PFSK-1 (cell line): ENCODE measurements around the gene B4GALT2.

Source experiments
- FOXP2 ChIP-seq: optimal IDR thresholded peaks from 2 replicates; pipeline ENCODE3; 2011; ENCODE audit warnings: borderline replicate concordance, control low read depth, inconsistent platforms; ENCODE audit not compliant: insufficient read depth; ENCODE audit errors: extremely low read length, extremely low read depth
- POLR2AphosphoS5 ChIP-seq: IDR thresholded peaks from 2 replicates; pipeline ENCODE4 v1.6.1; 2012; ENCODE audit warnings: low read depth, mild to moderate bottlenecking, control low read depth, low read length, moderate library complexity
- SIN3A ChIP-seq: IDR thresholded peaks from 2 replicates; pipeline ENCODE4 v1.6.1; 2012; ENCODE audit warnings: mild to moderate bottlenecking, low read length, moderate library complexity, borderline replicate concordance; ENCODE audit not compliant: insufficient read depth
- TAF1 ChIP-seq: IDR thresholded peaks from 2 replicates; pipeline ENCODE4 v1.6.1; 2012; ENCODE audit warnings: low read length, control low read depth, borderline replicate concordance; ENCODE audit not compliant: insufficient read depth
- TF ChIP-seq, protein P1 (sequence below), 2 experiments: IDR thresholded peaks; 2 replicates each; pipeline versions ENCODE4 v1.6.1 to v1.8.0; 2011 to 2012; ENCODE audit warnings: low read depth in 2 of 2, low read length in 2 of 2, control low read depth in 1 of 2, inconsistent platforms in 1 of 2, mild to moderate bottlenecking in 1 of 2, moderate library complexity in 1 of 2; ENCODE audit not compliant: insufficient read depth in 1 of 2

The B4GALT2 gene

GRCh38 chr1:44020464-44020863 lies 41.5 kb downstream of the B4GALT2 start:
- TF ChIP-seq POLR2AphosphoS5, result no peak
- TF ChIP-seq, protein P1, sequence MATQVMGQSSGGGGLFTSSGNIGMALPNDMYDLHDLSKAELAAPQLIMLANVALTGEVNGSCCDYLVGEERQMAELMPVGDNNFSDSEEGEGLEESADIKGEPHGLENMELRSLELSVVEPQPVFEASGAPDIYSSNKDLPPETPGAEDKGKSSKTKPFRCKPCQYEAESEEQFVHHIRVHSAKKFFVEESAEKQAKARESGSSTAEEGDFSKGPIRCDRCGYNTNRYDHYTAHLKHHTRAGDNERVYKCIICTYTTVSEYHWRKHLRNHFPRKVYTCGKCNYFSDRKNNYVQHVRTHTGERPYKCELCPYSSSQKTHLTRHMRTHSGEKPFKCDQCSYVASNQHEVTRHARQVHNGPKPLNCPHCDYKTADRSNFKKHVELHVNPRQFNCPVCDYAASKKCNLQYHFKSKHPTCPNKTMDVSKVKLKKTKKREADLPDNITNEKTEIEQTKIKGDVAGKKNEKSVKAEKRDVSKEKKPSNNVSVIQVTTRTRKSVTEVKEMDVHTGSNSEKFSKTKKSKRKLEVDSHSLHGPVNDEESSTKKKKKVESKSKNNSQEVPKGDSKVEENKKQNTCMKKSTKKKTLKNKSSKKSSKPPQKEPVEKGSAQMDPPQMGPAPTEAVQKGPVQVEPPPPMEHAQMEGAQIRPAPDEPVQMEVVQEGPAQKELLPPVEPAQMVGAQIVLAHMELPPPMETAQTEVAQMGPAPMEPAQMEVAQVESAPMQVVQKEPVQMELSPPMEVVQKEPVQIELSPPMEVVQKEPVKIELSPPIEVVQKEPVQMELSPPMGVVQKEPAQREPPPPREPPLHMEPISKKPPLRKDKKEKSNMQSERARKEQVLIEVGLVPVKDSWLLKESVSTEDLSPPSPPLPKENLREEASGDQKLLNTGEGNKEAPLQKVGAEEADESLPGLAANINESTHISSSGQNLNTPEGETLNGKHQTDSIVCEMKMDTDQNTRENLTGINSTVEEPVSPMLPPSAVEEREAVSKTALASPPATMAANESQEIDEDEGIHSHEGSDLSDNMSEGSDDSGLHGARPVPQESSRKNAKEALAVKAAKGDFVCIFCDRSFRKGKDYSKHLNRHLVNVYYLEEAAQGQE (IDR thresholded peaks at IDR 0.05; ENCODE audit: insufficient read depth in 1 of 2, low read depth in 2 of 2, low read length in 2 of 2), result no peak

GRCh38 chr1:44021156-44021555 lies 42.1 kb downstream of the B4GALT2 start:
- TF ChIP-seq, protein P1 (IDR thresholded peaks at IDR 0.05; ENCODE audit: insufficient read depth in 1 of 2, low read depth in 2 of 2, low read length in 2 of 2), result no peak
- TF ChIP-seq POLR2AphosphoS5, result no peak
- no peak for TF ChIP-seq FOXP2
- no peak for TF ChIP-seq TAF1

DNA sequence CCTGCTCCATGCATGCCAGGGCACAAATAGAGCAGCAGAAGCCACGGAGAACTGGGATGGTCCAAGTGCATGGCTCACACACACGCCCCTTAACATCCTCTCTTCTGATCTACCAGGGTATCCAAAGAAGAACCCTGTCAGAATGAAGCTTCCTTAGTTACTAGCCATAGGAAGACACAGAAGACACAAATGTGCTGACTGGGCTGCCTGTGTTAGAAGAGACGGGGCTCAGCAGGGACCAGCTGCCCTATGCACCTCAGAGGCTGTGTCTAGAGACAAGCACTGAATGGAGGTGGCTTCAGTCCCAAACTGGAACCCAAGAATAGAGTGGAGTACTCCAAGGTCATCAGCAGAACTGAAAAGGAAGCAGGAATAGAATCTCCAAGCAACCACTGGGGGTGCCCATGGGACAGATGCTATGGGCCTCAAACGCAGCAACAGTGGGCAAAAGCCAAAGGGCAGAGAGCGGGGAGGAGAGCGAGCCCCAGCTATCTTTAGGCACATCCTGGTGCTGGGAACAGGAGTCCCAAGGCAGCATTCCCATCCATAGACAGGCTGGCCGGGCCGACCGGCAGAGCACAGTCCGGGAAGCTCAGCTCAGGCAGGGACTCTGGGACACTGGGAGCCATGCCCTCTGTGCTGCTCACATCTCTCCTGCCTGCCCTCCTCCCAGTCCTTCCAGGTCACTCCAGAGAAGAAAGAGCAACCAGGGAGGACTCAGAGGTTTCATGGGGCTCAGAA lies 42.7 kb downstream of the B4GALT2 start:
- TF ChIP-seq POLR2AphosphoS5, result no peak
- TF ChIP-seq TAF1, result no peak
- TF ChIP-seq, protein P1 (IDR thresholded peaks at IDR 0.05; ENCODE audit: insufficient read depth in 1 of 2, low read depth in 2 of 2, low read length in 2 of 2), result no peak
- no peak for TF ChIP-seq SIN3A
- TF ChIP-seq FOXP2, result no peak

DNA sequence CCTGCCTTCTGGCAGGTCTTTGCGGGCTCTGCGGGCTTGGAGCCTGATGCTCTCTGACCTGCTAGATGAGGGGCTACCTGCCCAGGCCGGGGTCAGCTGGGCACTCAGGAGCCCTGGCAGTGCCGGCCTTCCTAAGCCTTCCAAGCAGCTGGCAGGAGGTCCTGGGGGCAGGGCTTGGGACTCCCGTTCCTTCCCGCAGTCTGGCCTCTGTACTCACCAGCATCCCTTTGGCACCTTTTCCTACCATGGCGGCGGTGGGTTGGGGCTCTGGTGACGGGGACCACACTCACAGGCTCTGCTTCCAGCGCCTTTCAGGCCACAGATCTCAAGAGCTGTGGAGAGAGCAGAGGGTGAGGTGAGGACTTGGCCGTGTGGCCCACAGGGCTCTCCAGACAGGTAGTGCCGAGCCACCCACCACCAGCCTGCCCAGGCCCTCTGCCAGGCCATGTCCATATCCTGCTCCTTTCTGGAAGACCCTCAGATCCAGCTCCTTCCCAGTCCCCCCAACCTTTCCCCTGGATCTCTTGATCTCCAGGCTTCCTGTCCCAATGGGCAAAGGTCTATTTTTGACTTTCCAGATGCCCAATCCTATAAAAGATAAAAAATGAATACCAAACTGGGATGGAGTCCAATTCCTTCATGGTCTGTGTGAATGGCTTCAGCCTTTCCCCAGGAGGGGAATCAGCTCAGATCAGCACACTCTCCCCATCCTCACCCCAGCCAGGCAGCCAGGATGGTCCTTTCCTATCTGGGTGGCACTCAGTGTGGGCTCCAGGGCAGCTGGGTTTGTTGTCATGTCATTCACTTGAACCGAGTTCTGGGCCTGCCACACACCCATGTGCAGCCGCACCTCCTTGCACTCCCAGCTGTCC lies 45.3 kb downstream of the B4GALT2 start:
- TF ChIP-seq TAF1 (no peak), POLR2AphosphoS5 (no peak), FOXP2 (no peak), SIN3A (no peak)
- TF ChIP-seq, protein P1 (IDR thresholded peaks at IDR 0.05; ENCODE audit: insufficient read depth in 1 of 2, low read depth in 2 of 2, low read length in 2 of 2), result no peak
